ENCODE measurements around the gene CLSTN2. TPM values are rescaled to one million over a fixed set of nuclear protein-coding genes. Genes with fewer than 3 reads are reported as not detected.

The CLSTN2 gene
- total and polyA plus RNA-seq, 4 donors = 0.09 to 2.2 (median 0.55) TPM

- Histone ChIP-seq H3K4me1 (ENCODE audit: control insufficient read depth in 4 of 4, insufficient read depth in 4 of 4, low read length in 3 of 4) (no peaks in the 10 kb centered on the region), H3K27ac (ENCODE audit: low read depth in 1 of 2, low read length in 2 of 2) (no peak overlapping the region), H3K9me3 (ENCODE audit: control insufficient read depth in 4 of 4, low read length in 3 of 4) (no peaks in the 10 kb centered on the region), H3K27me3 (ENCODE audit: control insufficient read depth in 4 of 4, insufficient read depth in 4 of 4, low read length in 3 of 4) (peaks cover 0 to 4% (median 0%) of the 10 kb centered on the region in 4 donors), H3K9ac (ENCODE audit: low read depth in 1 of 2, low read length in 2 of 2) (no peak overlapping the region), H3K36me3 (ENCODE audit: control insufficient read depth in 4 of 4, insufficient read depth in 3 of 4, low read depth in 1 of 4, low read length in 3 of 4) (no peaks in the 10 kb centered on the region), H3K4me3 (ENCODE audit: low read depth in 1 of 3, low read length in 3 of 3) (no peak overlapping the region)
- no peak for TF ChIP-seq EGR1 (IDR thresholded peaks at IDR 0.05; ENCODE audit: low read depth in 2 of 2)
- TF ChIP-seq SP1 (IDR thresholded peaks at IDR 0.05) = no peak
- no peak for TF ChIP-seq MAX (IDR thresholded peaks at IDR 0.05)
- TF ChIP-seq YY1 (IDR thresholded peaks at IDR 0.05) = no peak
- no peak for TF ChIP-seq JUND (IDR thresholded peaks at IDR 0.05)
- no peak for TF ChIP-seq FOXA2 (IDR thresholded peaks at IDR 0.05)
- TF ChIP-seq ZBTB33 (IDR thresholded peaks at IDR 0.05) = no peak
- TF ChIP-seq RXRA (IDR thresholded peaks at IDR 0.05) = no peak
- TF ChIP-seq REST (IDR thresholded peaks at IDR 0.05) = no peak
- no peak for TF ChIP-seq FOXA1 (IDR thresholded peaks at IDR 0.05)
- TF ChIP-seq HNF4A (conservative IDR thresholded peaks at IDR 0.05) = no peak
- no peak for TF ChIP-seq TAF1 (conservative IDR thresholded peaks at IDR 0.05)
- TF ChIP-seq GABPA (IDR thresholded peaks at IDR 0.05 in 1 of 2, conservative IDR thresholded peaks at IDR 0.05 in 1 of 2) = no peak
- no peak for TF ChIP-seq ATF3 (IDR thresholded peaks at IDR 0.05)
- TF ChIP-seq RAD21 (IDR thresholded peaks at IDR 0.05) = no peak
- TF ChIP-seq NR2F2 (IDR thresholded peaks at IDR 0.05) = no peak
- TF ChIP-seq CTCF (IDR thresholded peaks at IDR 0.05; ENCODE audit: low read depth, low read length, missing input control) = no peak
- TF ChIP-seq HNF4G (IDR thresholded peaks at IDR 0.05) = no peak
- DNase-seq (ENCODE audit: low spot score) = no peak
- 85% methylated on average over 2 of the region's 2 CpGs for WGBS
Measured at GRCh38 chr3:140597792-140598191, 662.8 kb downstream of the CLSTN2 start.
